HepG2 (cell line): ENCODE data around the gene UTRN. TPM values are rescaled to one million over a fixed set of nuclear protein-coding genes. Genes with fewer than 3 reads are reported as not detected.

Source experiments
- GATAD2A ChIP-seq: IDR thresholded peaks from 2 replicates; pipeline ENCODE4 v1.6.1; 2016
- IRX3 ChIP-seq: sonication (generic); formaldehyde crosslinking; IDR thresholded peaks from 2 replicates; pipeline ENCODE4 v1.8.1; 2023; ENCODE audit warnings: mild to moderate bottlenecking, low read depth, missing genetic modification reagents, borderline replicate concordance
- MAFK ChIP-seq, 2 experiments: IDR thresholded peaks in 1 of 2; conservative IDR thresholded peaks in 1 of 2; 2 replicates each; pipeline ENCODE4 v1.6.1; 2011; ENCODE audit warnings: improper control_type of control experiment in 2 of 2, low read length in 2 of 2
- ONECUT2 ChIP-seq: sonication (generic); formaldehyde crosslinking; IDR thresholded peaks from 2 replicates; pipeline ENCODE4 v1.4.0; 2020; ENCODE audit warnings: missing genetic modification reagents
- PHB2 ChIP-seq: fragments of 450-650 bp; IDR thresholded peaks from 2 replicates; pipeline ENCODE4 v1.6.1; 2018; ENCODE audit not compliant: partially characterized antibody
- PHF5A ChIP-seq: IDR thresholded peaks from one replicate; pipeline ENCODE4 v1.6.1; 2018; ENCODE audit warnings: low read depth, missing genetic modification reagents; ENCODE audit not compliant: unreplicated experiment
- THAP11 ChIP-seq: IDR thresholded peaks from 2 replicates; pipeline ENCODE4 v1.6.1; 2016; ENCODE audit warnings: missing biosample characterization, missing genetic modification reagents
- TRIM24 ChIP-seq: sonication (generic); formaldehyde crosslinking; IDR thresholded peaks from 2 replicates; pipeline ENCODE4 v1.8.0; 2022; ENCODE audit warnings: mild to moderate bottlenecking, missing genetic modification reagents
- ZBTB43 ChIP-seq: sonication (generic); formaldehyde crosslinking; conservative IDR thresholded peaks from 2 replicates; pipeline ENCODE4 v1.4.0; 2020; ENCODE audit warnings: missing genetic modification reagents
- ZFAT ChIP-seq: sonication (generic); formaldehyde crosslinking; conservative IDR thresholded peaks from 2 replicates; pipeline ENCODE4 v1.8.1; 2023; ENCODE audit warnings: missing genetic modification reagents, inconsistent platforms
- ZFP62 ChIP-seq: sonication (generic); formaldehyde crosslinking; IDR thresholded peaks from 2 replicates; pipeline ENCODE4 v1.4.0; 2020; ENCODE audit warnings: missing genetic modification reagents
- ZHX2 ChIP-seq, 2 experiments: sonication (generic) in 1 of 2; formaldehyde crosslinking in 1 of 2; IDR thresholded peaks; 2 replicates each; pipeline versions ENCODE4 v1.6.1 to v1.9.0; 2014 to 2022; ENCODE audit warnings: antibody characterized with exemption in 1 of 2, borderline replicate concordance in 1 of 2, inconsistent platforms in 1 of 2, low read depth in 1 of 2, missing genetic modification reagents in 1 of 2
- ZNF615 ChIP-seq: sonication (generic); formaldehyde crosslinking; IDR thresholded peaks from 2 replicates; pipeline ENCODE4 v1.5.0; 2020; ENCODE audit warnings: mild to moderate bottlenecking, missing genetic modification reagents, borderline replicate concordance
- polyA plus RNA-seq, 8 experiments: library from polyadenylated mRNA; depleted of rRNA in 3 of 8; stranded (reverse) in 7 of 8; unstranded in 1 of 8; fragments of >200 nt; fragmentation: Illumina TruSeq in 4 of 8; extraction: Trizol in 4 of 8; gene quantifications; 2 replicates each; pipeline versions ENCODE4 v1.2.1 to v1.2.3, GENCODE V29; 2011 to 2016; ENCODE audit warnings: low read depth in 4 of 8, missing spikeins in 1 of 8, mixed read lengths in 1 of 8; ENCODE audit not compliant: insufficient read depth in 1 of 8
- total RNA-seq, 5 experiments: library from RNA; depleted of rRNA; stranded (reverse); fragments of >200 nt; fragmentation: Illumina TruSeq; extraction: Trizol; gene quantifications; 2 replicates each; pipeline ENCODE4 v1.2.3, GENCODE V29; 2016; ENCODE audit warnings: low read depth in 1 of 5
- TF ChIP-seq, protein P1 (sequence below): sonication (generic); formaldehyde crosslinking; IDR thresholded peaks from 2 replicates; pipeline ENCODE4 v1.4.0; 2020; ENCODE audit warnings: missing genetic modification reagents, borderline replicate concordance
- TF ChIP-seq, protein P2 (sequence below): sonication (generic); formaldehyde crosslinking; IDR thresholded peaks from 2 replicates; pipeline ENCODE4 v1.4.0; 2020; ENCODE audit warnings: missing genetic modification reagents; ENCODE audit errors: not compliant biosample characterization

The UTRN gene
- total and polyA plus RNA-seq, 2 of the 13 experiments (the other 11 are each of a cell fraction or from before 2014, with no cell fraction given) = 102 to 116 TPM

DNA sequence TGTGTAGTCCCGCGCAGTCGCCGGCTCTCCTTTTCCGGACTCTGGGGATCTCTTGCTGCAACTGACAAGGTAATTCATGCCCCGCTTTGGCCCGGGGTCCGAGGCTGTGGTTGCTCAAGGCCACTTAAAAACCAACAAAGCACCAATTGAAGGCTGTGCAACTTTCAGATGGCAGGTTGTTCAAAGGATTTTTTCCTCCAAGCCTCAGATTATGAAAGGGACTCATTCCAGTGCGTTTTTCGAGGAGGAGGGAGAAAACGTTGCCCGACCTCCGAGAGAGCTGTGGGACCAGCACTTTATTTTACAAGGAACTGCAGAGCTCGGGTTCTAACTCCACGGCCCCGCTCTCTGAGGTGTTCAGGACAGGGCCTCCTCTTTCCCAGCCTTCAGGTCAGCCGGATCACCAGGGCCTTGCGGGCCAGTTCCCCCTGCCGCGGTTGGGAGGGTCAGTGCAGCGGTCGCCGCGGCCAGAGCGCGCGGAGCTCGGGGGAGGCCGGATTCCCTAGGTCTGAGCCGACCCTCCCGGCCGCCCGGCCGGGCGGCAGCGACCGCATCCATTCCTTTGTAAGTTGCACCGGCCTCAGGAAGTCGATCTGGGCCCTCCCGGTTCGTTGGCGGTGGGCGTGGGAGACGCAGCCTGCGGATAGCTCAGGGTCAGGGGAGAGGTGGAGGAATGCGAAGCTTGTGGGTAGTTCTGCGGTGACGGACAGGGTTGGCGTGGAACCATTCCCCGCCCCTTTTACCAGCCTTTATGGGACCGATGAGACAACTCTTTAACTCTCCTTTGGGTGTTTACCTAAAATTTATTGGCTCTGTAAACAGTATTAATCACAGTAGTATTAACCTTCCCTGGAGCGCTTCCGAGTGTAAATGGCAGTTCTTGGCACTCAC is 1.6 kb downstream of the UTRN start (continued):
- TF ChIP-seq ZHX2 (IDR thresholded peaks at IDR 0.05; ENCODE audit: low read depth) (no peak), ZHX2 (CRISPR knock-in tag; IDR thresholded peaks at IDR 0.05; ENCODE audit: borderline replicate concordance) (no peak), PHB2 (no peak), THAP11 (CRISPR knock-in tag) (no peak; the same call in none of the 2 replicates), ZFP62 (CRISPR knock-in tag) (no peak), TRIM24 (CRISPR knock-in tag) (no peak), GATAD2A (CRISPR knock-in tag) (peak; percentile 53), PHF5A (peak; percentile 49), MAFK (conservative IDR thresholded peaks at IDR 0.05 in 1 of 2, IDR thresholded peaks at IDR 0.05 in 1 of 2; ENCODE audit: low read length in 2 of 2) (no peak), ZNF615 (CRISPR knock-in tag) (no peak; the same call in 1 of the 2 replicates), ZFAT (0 out of 2 replicates have a peak, but pooled peaks have one; percentile 59), ZBTB43 (CRISPR knock-in tag) (no peak; the same call in 1 of the 2 replicates), IRX3 (no peak), ONECUT2 (CRISPR knock-in tag) (no peak; the same call in 1 of the 2 replicates)
- TF ChIP-seq, protein P1, sequence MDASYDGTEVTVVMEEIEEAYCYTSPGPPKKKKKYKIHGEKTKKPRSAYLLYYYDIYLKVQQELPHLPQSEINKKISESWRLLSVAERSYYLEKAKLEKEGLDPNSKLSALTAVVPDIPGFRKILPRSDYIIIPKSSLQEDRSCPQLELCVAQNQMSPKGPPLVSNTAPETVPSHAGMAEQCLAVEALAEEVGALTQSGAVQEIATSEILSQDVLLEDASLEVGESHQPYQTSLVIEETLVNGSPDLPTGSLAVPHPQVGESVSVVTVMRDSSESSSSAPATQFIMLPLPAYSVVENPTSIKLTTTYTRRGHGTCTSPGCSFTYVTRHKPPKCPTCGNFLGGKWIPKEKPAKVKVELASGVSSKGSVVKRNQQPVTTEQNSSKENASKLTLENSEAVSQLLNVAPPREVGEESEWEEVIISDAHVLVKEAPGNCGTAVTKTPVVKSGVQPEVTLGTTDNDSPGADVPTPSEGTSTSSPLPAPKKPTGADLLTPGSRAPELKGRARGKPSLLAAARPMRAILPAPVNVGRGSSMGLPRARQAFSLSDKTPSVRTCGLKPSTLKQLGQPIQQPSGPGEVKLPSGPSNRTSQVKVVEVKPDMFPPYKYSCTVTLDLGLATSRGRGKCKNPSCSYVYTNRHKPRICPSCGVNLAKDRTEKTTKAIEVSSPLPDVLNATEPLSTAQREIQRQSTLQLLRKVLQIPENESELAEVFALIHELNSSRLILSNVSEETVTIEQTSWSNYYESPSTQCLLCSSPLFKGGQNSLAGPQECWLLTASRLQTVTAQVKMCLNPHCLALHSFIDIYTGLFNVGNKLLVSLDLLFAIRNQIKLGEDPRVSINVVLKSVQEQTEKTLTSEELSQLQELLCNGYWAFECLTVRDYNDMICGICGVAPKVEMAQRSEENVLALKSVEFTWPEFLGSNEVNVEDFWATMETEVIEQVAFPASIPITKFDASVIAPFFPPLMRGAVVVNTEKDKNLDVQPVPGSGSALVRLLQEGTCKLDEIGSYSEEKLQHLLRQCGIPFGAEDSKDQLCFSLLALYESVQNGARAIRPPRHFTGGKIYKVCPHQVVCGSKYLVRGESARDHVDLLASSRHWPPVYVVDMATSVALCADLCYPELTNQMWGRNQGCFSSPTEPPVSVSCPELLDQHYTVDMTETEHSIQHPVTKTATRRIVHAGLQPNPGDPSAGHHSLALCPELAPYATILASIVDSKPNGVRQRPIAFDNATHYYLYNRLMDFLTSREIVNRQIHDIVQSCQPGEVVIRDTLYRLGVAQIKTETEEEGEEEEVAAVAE (CRISPR knock-in tag) = no peak
- TF ChIP-seq, protein P2, sequence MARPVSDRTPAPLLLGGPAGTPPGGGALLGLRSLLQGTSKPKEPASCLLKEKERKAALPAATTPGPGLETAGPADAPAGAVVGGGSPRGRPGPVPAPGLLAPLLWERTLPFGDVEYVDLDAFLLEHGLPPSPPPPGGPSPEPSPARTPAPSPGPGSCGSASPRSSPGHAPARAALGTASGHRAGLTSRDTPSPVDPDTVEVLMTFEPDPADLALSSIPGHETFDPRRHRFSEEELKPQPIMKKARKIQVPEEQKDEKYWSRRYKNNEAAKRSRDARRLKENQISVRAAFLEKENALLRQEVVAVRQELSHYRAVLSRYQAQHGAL (CRISPR knock-in tag) = no peak
